ENCODE results near the gene LHX3.
"Not testable (repeated sequence)": the region's sequence is repeated elsewhere in the genome, so short reads cannot be mapped to it uniquely, and the experiment has no call there.

The LHX3 gene

GRCh38 chr9:136241542-136241941, 36.6 kb upstream of the LHX3 start:
- no peak for DNase-seq (ENCODE audit: low read depth)

GRCh38 chr9:136240941-136241340, 36.0 kb upstream of the LHX3 start:
- no peak for DNase-seq (ENCODE audit: low read depth)

- no peak for DNase-seq (ENCODE audit: low read depth)
These were observed 35.0 kb upstream of the LHX3 start for GRCh38 chr9:136239983-136240330.

GRCh38 chr9:136239135-136239982, 34.4 kb upstream of the LHX3 start:
- DNase-seq (ENCODE audit: low read depth): no peak

- DNase-seq (ENCODE audit: low read depth): no peak
These were observed 33.4 kb upstream of the LHX3 start for GRCh38 chr9:136238342-136238732.

- no peak for DNase-seq (ENCODE audit: low read depth)
These were observed 32.8 kb upstream of the LHX3 start for GRCh38 chr9:136237486-136238341.

- DNase-seq (ENCODE audit: low read depth): not testable (repeated sequence)
These were observed 31.8 kb upstream of the LHX3 start for GRCh38 chr9:136236471-136237410.

GRCh38 chr9:136235709-136236455, 31.0 kb upstream of the LHX3 start:
- no peak for DNase-seq (ENCODE audit: low read depth)

GRCh38 chr9:136235171-136235570, 30.2 kb upstream of the LHX3 start:
- no peak for DNase-seq (ENCODE audit: low read depth)

- DNase-seq (ENCODE audit: low read depth): no peak
These were observed 29.7 kb upstream of the LHX3 start for GRCh38 chr9:136234597-136234996.

GRCh38 chr9:136233868-136234267, 28.9 kb upstream of the LHX3 start:
- DNase-seq (ENCODE audit: low read depth): no peak

GRCh38 chr9:136233411-136233810, 28.5 kb upstream of the LHX3 start:
- DNase-seq (ENCODE audit: low read depth): no peak

- DNase-seq (ENCODE audit: low read depth): no peak
These were observed 28.0 kb upstream of the LHX3 start for GRCh38 chr9:136232969-136233368.

- no peak for DNase-seq (ENCODE audit: low read depth)
These were observed 26.8 kb upstream of the LHX3 start for GRCh38 chr9:136231478-136232297.

- DNase-seq (ENCODE audit: low read depth): no peak
These were observed 25.8 kb upstream of the LHX3 start for GRCh38 chr9:136230773-136231172.

- DNase-seq (ENCODE audit: low read depth): no peak
These were observed 25.4 kb upstream of the LHX3 start for GRCh38 chr9:136230365-136230764.

- DNase-seq (ENCODE audit: low read depth): no peak
These were observed 24.5 kb upstream of the LHX3 start for GRCh38 chr9:136229096-136230065.

GRCh38 chr9:136228107-136228875, 23.4 kb upstream of the LHX3 start:
- DNase-seq (ENCODE audit: low read depth): no peak
